ENCODE measurements around the gene GLCE. TPM values are rescaled to one million over a fixed set of nuclear protein-coding genes. Genes with fewer than 3 reads are reported as not detected.

Gene GLCE
- total and polyA plus RNA-seq, 9 of the 15 experiments (the other 6 are each of a cell fraction or from before 2014, with no cell fraction given), result 4.6 to 12.3 (median 10.6) TPM

DNA sequence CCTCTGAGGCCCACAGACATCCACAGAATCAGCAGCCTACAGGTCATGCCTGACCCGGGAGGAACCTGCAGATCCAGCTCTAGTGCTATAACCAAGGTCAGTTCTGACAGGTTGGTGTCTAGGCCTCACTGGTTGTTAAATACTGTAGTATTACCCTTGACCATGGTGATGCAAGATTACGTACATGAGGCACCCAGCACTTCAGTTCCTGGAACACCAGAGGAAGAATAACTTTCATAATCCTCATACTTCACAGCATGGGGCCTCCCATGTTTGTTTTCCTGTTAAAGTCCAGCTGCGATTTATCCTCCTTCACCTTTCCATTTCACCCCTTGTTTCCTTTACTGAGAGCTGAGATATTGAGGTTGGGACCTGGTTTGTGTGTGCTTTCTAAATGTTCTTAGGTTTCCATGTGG lies 34.4 kb upstream of the GLCE start (continued):
- TF ChIP-seq, protein P1, sequence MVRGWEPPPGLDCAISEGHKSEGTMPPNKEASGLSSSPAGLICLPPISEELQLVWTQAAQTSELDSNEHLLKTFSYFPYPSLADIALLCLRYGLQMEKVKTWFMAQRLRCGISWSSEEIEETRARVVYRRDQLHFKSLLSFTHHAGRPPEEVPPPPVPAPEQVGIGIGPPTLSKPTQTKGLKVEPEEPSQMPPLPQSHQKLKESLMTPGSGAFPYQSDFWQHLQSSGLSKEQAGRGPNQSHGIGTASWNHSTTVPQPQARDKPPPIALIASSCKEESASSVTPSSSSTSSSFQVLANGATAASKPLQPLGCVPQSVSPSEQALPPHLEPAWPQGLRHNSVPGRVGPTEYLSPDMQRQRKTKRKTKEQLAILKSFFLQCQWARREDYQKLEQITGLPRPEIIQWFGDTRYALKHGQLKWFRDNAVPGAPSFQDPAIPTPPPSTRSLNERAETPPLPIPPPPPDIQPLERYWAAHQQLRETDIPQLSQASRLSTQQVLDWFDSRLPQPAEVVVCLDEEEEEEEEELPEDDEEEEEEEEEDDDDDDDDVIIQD (CRISPR knock-in tag; IDR thresholded peaks at IDR 0.05), result no peak
- TF ChIP-seq, protein P2, sequence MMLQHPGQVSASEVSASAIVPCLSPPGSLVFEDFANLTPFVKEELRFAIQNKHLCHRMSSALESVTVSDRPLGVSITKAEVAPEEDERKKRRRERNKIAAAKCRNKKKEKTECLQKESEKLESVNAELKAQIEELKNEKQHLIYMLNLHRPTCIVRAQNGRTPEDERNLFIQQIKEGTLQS (IDR thresholded peaks at IDR 0.05), result peak; percentile 77
- TF ChIP-seq, protein P2 (CRISPR knock-in tag; conservative IDR thresholded peaks at IDR 0.05), result no peak
- peak; percentile 40 for TF ChIP-seq ETV1 (tag; conservative IDR thresholded peaks at IDR 0.05; ENCODE audit: low read depth)
- no peak for TF ChIP-seq ZNF75A (CRISPR knock-in tag; IDR thresholded peaks at IDR 0.05)
- TF ChIP-seq CEBPG (CRISPR knock-in tag; IDR thresholded peaks at IDR 0.05), result 0 out of 2 replicates have a peak, but pooled peaks have one; percentile 51
- peak; percentile 91 to 95 for TF ChIP-seq CEBPG (tag; conservative IDR thresholded peaks at IDR 0.05 in 1 of 2, IDR thresholded peaks at IDR 0.05 in 1 of 2)
- 0 out of 2 replicates have a peak, but pooled peaks have one; percentile 46 for TF ChIP-seq ZNF197 (CRISPR knock-in tag; IDR thresholded peaks at IDR 0.05; ENCODE audit: low read depth)
- TF ChIP-seq PPARD (CRISPR knock-in tag; IDR thresholded peaks at IDR 0.05), result no peak
- no peak for TF ChIP-seq ZNF184 (CRISPR knock-in tag; IDR thresholded peaks at IDR 0.05)
- TF ChIP-seq CXXC5 (CRISPR knock-in tag; IDR thresholded peaks at IDR 0.05), result peak; percentile 66; the same call in 1 of the 2 replicates
- no peak for TF ChIP-seq ZNF830 (CRISPR knock-in tag; IDR thresholded peaks at IDR 0.05)
- TF ChIP-seq NR2C2 (CRISPR knock-in tag; IDR thresholded peaks at IDR 0.05), result no peak
- TF ChIP-seq NR2C2 (tag; IDR thresholded peaks at IDR 0.05), result peak; percentile 82; the same call in 1 of the 2 replicates
- TF ChIP-seq SMAD4 (CRISPR knock-in tag; conservative IDR thresholded peaks at IDR 0.05), result peak; percentile 78; the same call in 1 of the 2 replicates
- TF ChIP-seq, protein P3, sequence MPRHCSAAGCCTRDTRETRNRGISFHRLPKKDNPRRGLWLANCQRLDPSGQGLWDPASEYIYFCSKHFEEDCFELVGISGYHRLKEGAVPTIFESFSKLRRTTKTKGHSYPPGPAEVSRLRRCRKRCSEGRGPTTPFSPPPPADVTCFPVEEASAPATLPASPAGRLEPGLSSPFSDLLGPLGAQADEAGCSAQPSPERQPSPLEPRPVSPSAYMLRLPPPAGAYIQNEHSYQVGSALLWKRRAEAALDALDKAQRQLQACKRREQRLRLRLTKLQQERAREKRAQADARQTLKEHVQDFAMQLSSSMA (CRISPR knock-in tag; IDR thresholded peaks at IDR 0.05), result no peak
- TF ChIP-seq NR3C1 (CRISPR knock-in tag; IDR thresholded peaks at IDR 0.05), result no peak
- 0 out of 2 replicates have a peak, but pooled peaks have one; percentile 57 for TF ChIP-seq ZBTB17 (CRISPR knock-in tag; IDR thresholded peaks at IDR 0.05)
- TF ChIP-seq, protein P4, sequence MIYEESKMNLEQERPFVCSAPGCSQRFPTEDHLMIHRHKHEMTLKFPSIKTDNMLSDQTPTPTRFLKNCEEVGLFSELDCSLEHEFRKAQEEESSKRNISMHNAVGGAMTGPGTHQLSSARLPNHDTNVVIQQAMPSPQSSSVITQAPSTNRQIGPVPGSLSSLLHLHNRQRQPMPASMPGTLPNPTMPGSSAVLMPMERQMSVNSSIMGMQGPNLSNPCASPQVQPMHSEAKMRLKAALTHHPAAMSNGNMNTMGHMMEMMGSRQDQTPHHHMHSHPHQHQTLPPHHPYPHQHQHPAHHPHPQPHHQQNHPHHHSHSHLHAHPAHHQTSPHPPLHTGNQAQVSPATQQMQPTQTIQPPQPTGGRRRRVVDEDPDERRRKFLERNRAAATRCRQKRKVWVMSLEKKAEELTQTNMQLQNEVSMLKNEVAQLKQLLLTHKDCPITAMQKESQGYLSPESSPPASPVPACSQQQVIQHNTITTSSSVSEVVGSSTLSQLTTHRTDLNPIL (CRISPR knock-in tag; IDR thresholded peaks at IDR 0.05), result no peak
- TF ChIP-seq JUNB (CRISPR knock-in tag; conservative IDR thresholded peaks at IDR 0.05), result no peak
- 0 out of 2 replicates have a peak, but pooled peaks have one; percentile 28 for TF ChIP-seq ZNF766 (CRISPR knock-in tag; conservative IDR thresholded peaks at IDR 0.05)
- TF ChIP-seq EZH2 (IDR thresholded peaks at IDR 0.05; ENCODE audit: borderline replicate concordance, low read depth, low read length), result no peak
- peak; percentile 80 for TF ChIP-seq ZNF589 (CRISPR knock-in tag; IDR thresholded peaks at IDR 0.05; ENCODE audit: low read depth)
- no peak for TF ChIP-seq MBD2 (IDR thresholded peaks at IDR 0.05; ENCODE audit: borderline replicate concordance, low read depth)
- TF ChIP-seq ILF3 (IDR thresholded peaks at IDR 0.05; ENCODE audit: borderline replicate concordance), result no peak
